ENCODE results near the gene ZNF575.
"Not testable (repeated sequence)": the region's sequence is repeated elsewhere in the genome, so short reads cannot be mapped to it uniquely, and the experiment has no call there.

The ZNF575 gene

GRCh38 chr19:43545276-43545675, 12.3 kb downstream of the ZNF575 start:
- DNase-seq, result no peak

- DNase-seq, result no peak
Observed at GRCh38 chr19:43545981-43546380, 13.0 kb downstream of the ZNF575 start.

- no peak for DNase-seq
Observed at GRCh38 chr19:43546581-43546980, 13.6 kb downstream of the ZNF575 start.

GRCh38 chr19:43547926-43548325, 14.9 kb downstream of the ZNF575 start:
- DNase-seq, result not testable (repeated sequence)

- DNase-seq, result no peak
Observed at GRCh38 chr19:43548706-43549105, 15.7 kb downstream of the ZNF575 start.

- no peak for DNase-seq
Observed at GRCh38 chr19:43551399-43552197, 18.6 kb downstream of the ZNF575 start.

GRCh38 chr19:43552198-43552450, 19.1 kb downstream of the ZNF575 start:
- DNase-seq, result no peak

GRCh38 chr19:43552616-43553015, 19.6 kb downstream of the ZNF575 start:
- DNase-seq, result peak; percentile 93

GRCh38 chr19:43553656-43554055, 20.7 kb downstream of the ZNF575 start:
- peak; percentile 92 for DNase-seq

GRCh38 chr19:43554317-43554895, 21.4 kb downstream of the ZNF575 start:
- peak; percentile 67 for DNase-seq

GRCh38 chr19:43555185-43555770, 22.3 kb downstream of the ZNF575 start:
- peak; percentile 89 for DNase-seq

- no peak for DNase-seq
Observed at GRCh38 chr19:43560687-43561086, 27.7 kb downstream of the ZNF575 start.

GRCh38 chr19:43561139-43561970, 28.4 kb downstream of the ZNF575 start:
- DNase-seq, result no peak

- DNase-seq, result no peak
Observed at GRCh38 chr19:43562226-43562697, 29.3 kb downstream of the ZNF575 start.

GRCh38 chr19:43562698-43563241, 29.8 kb downstream of the ZNF575 start:
- DNase-seq, result no peak

- DNase-seq, result no peak
Observed at GRCh38 chr19:43563816-43564457, 30.9 kb downstream of the ZNF575 start.

GRCh38 chr19:43564800-43565199, 31.8 kb downstream of the ZNF575 start:
- DNase-seq, result no peak

GRCh38 chr19:43569657-43570056, 36.7 kb downstream of the ZNF575 start:
- DNase-seq, result no peak

GRCh38 chr19:43570174-43570791, 37.3 kb downstream of the ZNF575 start:
- DNase-seq, result peak; percentile 21

GRCh38 chr19:43572171-43572588, 39.2 kb downstream of the ZNF575 start:
- DNase-seq, result no peak

GRCh38 chr19:43574424-43575155, 41.6 kb downstream of the ZNF575 start:
- DNase-seq, result peak; percentile 70

Data from NCI-H82 (cell line).